K562 (cell line): ENCODE data around the gene FAM83D. TPM values are rescaled to one million over a fixed set of nuclear protein-coding genes. Genes with fewer than 3 reads are reported as not detected.

Experiments used
- ATAC-seq: fragments of 200-7000 bp; cut with Tn5 transposase; 3 replicates; pipeline ENCODE4 v1.9.1; 2020; ENCODE audit warnings: moderate library complexity
- BruUV-seq: library from RNA; stranded (reverse); fragments of 400-500 nt; replicated peaks from 2 replicates; lab custom pipeline; 2021; lab: Mats Ljungman, UMichigan
- CTCF ChIA-PET: fragments of 300-600 bp; formaldehyde crosslinking; extraction: SDS; loops from one replicate; lab custom pipeline; 2021; ENCODE audit warnings: low intra/inter-chr PET ratio; lab: Yijun Ruan, JAX
- POLR2A ChIA-PET: fragments of 300-600, 350-650 bp; sonication (Branson Sonifier 250); formaldehyde crosslinking; extraction: SDS; loops from one replicate; lab custom pipeline; 2021; ENCODE audit warnings: antibody characterized with exemption, inconsistent platforms; lab: Yijun Ruan, JAX
- DNase-seq, 4 experiments: peaks; one replicate each; pipeline versions ENCODE4 v3.0.0 to v3.0.0-alpha.2; 2011 to 2018; ENCODE audit warnings: low spot score in 3 of 4, mixed read lengths in 3 of 4; ENCODE audit errors: extremely low read depth in 1 of 4
- FAIRE-seq: peaks from 2 replicates; lab custom pipeline; 2011; peaks lifted over from hg19 to GRCh38; lab: Jason Lieb, UNC
- H2AFZ ChIP-seq: 2 replicates; pipeline ENCODE4 v1.6.0; 2011; ENCODE audit warnings: low read depth, low read length, control low read depth, inconsistent platforms
- H3K27ac ChIP-seq: fragments of 200-600 bp; 3 replicates; pipeline ENCODE4 v1.8.0; 2011; ENCODE audit warnings: low read depth, mild to moderate bottlenecking, control low read depth, inconsistent platforms, low read length, moderate library complexity, mixed read lengths; ENCODE audit errors: extremely low read depth
- H3K27me3 ChIP-seq, 2 experiments: fragments of 300-600 bp in 1 of 2; 2 replicates in 1 of 2; 3 replicates in 1 of 2; pipeline versions ENCODE4 v1.6.0 to v1.8.0; 2011; ENCODE audit warnings: inconsistent platforms in 2 of 2, low read length in 2 of 2, mild to moderate bottlenecking in 1 of 2, mixed read lengths in 1 of 2, moderate library complexity in 1 of 2; ENCODE audit not compliant: control insufficient read depth in 2 of 2, insufficient read depth in 2 of 2
- H3K36me3 ChIP-seq: fragments of 300-600 bp; 3 replicates; pipeline ENCODE4 v1.8.0; 2011; ENCODE audit warnings: mild to moderate bottlenecking, low read length, inconsistent platforms; ENCODE audit not compliant: control insufficient read depth, insufficient read depth
- H3K4me1 ChIP-seq, 2 experiments: fragments of 200-600 bp in 1 of 2; replicated peaks in 1 of 2; 2 replicates in 1 of 2; 3 replicates in 1 of 2; pipeline versions ENCODE4 v1.5.1 to v1.8.0; 2011; ENCODE audit warnings: inconsistent platforms in 2 of 2, low read length in 2 of 2, mild to moderate bottlenecking in 1 of 2, mixed read lengths in 1 of 2, moderate library complexity in 1 of 2; ENCODE audit not compliant: control insufficient read depth in 2 of 2, insufficient read depth in 2 of 2
- H3K4me2 ChIP-seq: 2 replicates; pipeline ENCODE4 v1.6.1; 2011; ENCODE audit warnings: low read length, control low read depth, inconsistent platforms, mixed read lengths; ENCODE audit not compliant: insufficient read depth
- H3K4me3 ChIP-seq: fragments of 200-600 bp; sonication (generic), shearing (Covaris generic); 2 replicates; pipeline ENCODE4 v1.5.1; 2016; ENCODE audit warnings: control low read depth, inconsistent platforms
- H3K79me2 ChIP-seq: fragments of 200-600 bp; 3 replicates; pipeline ENCODE4 v1.8.0; 2011; ENCODE audit warnings: low read length, inconsistent platforms; ENCODE audit not compliant: control insufficient read depth, insufficient read depth
- H3K9ac ChIP-seq, 2 experiments: 2 replicates each; pipeline versions ENCODE4 v1.6.0 to v1.6.1; 2011; ENCODE audit warnings: low read depth in 2 of 2, low read length in 2 of 2, control low read depth in 1 of 2, inconsistent platforms in 1 of 2, mild to moderate bottlenecking in 1 of 2, mixed read lengths in 1 of 2; ENCODE audit not compliant: insufficient read depth in 1 of 2
- H3K9me1 ChIP-seq: one replicate; pipeline ENCODE4 v1.6.0; 2011; ENCODE audit warnings: inconsistent platforms, mild to moderate bottlenecking, low read length, moderate library complexity; ENCODE audit not compliant: control insufficient read depth, insufficient read depth
- H3K9me3 ChIP-seq: replicated peaks from 2 replicates; pipeline ENCODE4 v1.5.1; 2011; ENCODE audit warnings: low read depth, low read length, inconsistent platforms; ENCODE audit not compliant: control insufficient read depth, insufficient read depth
- H4K20me1 ChIP-seq: replicated peaks from 2 replicates; pipeline ENCODE4 v1.6.1; 2011; ENCODE audit warnings: low read length, inconsistent platforms, mixed read lengths; ENCODE audit not compliant: control insufficient read depth, insufficient read depth
- CXXC5 ChIP-seq: fragments of 250-450 bp; sonication (Bioruptor Pico); IDR thresholded peaks from 2 replicates; pipeline ENCODE4 v1.8.0; 2022; ENCODE audit warnings: inconsistent platforms, mild to moderate bottlenecking, moderate library complexity
- E2F8 ChIP-seq: fragments of 450-650 bp; IDR thresholded peaks from 2 replicates; pipeline ENCODE4 v1.7.1; 2018; ENCODE audit warnings: mild to moderate bottlenecking, low read depth; ENCODE audit not compliant: partially characterized antibody
- KHSRP ChIP-seq: fragments of 450-650 bp; IDR thresholded peaks from 2 replicates; pipeline ENCODE4 v1.6.1; 2017
- RERE ChIP-seq: sonication (generic); formaldehyde crosslinking; IDR thresholded peaks from 2 replicates; pipeline ENCODE4 v1.8.0; 2023; ENCODE audit warnings: missing genetic modification reagents, mild to moderate bottlenecking, borderline replicate concordance
- ZKSCAN3 ChIP-seq: fragments of 250-450 bp; sonication (Bioruptor Pico); IDR thresholded peaks from 2 replicates; pipeline ENCODE4 v1.4.0; 2020
- ZNF740 ChIP-seq, 3 experiments: fragments of 200-800 bp in 1 of 3; sonication (Bioruptor generic) in 1 of 3; sonication (generic) in 1 of 3; formaldehyde crosslinking in 1 of 3; IDR thresholded peaks; 2 replicates each; pipeline versions ENCODE4 v1.6.1 to v1.8.0; 2016 to 2022; ENCODE audit warnings: mild to moderate bottlenecking in 2 of 3, missing compliant biosample characterization in 2 of 3, missing genetic modification characterization in 2 of 3, missing genetic modification reagents in 1 of 3
- WGBS: fragments of 100-300 bp; shearing (Covaris generic); methylation state at CpG from one replicate; pipeline ENCODE4 v1.1.6; 2016; ENCODE audit warnings: low coverage, mixed read lengths; ENCODE audit not compliant: insufficient coverage; ENCODE audit errors: missing lambda C conversion rate; 5-methylcytosine and 5-hydroxymethylcytosine counted together
- in situ Hi-C: fragments of 300-500 bp; cut with MboI; formaldehyde crosslinking; loops from 4 replicates; pipeline ENCODE4 v1.15.0; 2018; ENCODE audit warnings: inconsistent platforms, mixed read lengths
- intact Hi-C: fragments of 100-400 bp; cut with micrococcal nuclease; formaldehyde crosslinking; loops from 2 replicates; pipeline ENCODE4 v1.14.2; 2022
- polyA plus RNA-seq, 8 experiments: library from polyadenylated mRNA; depleted of rRNA in 4 of 8; stranded (reverse) in 5 of 8; unstranded in 3 of 8; fragments of >200 nt; fragmentation: Nextera tagmentation in 2 of 8; fragmentation: Illumina TruSeq in 1 of 8; extraction: Ambion mirVana in 2 of 8; extraction: Trizol in 1 of 8; gene quantifications; 2 replicates each; pipeline versions ENCODE4 v1.2.1 to v1.2.3, GENCODE V29; 2011 to 2014; ENCODE audit warnings: inconsistent platforms in 1 of 8, missing spikeins in 1 of 8
- total RNA-seq, 7 experiments: library from RNA; depleted of rRNA in 6 of 7; stranded (reverse); fragments of >200 nt in 6 of 7; fragmentation: Illumina TruSeq in 2 of 7; extraction: Trizol in 2 of 7; gene quantifications; 2 replicates each; pipeline versions ENCODE4 v1.2.1 to v1.2.3, GENCODE V29; 2011 to 2021; ENCODE audit warnings: low replicate concordance in 1 of 7
- TF ChIP-seq, protein P1 (sequence below): sonication (generic); formaldehyde crosslinking; IDR thresholded peaks from 2 replicates; pipeline ENCODE4 v1.8.1; 2023; ENCODE audit warnings: mild to moderate bottlenecking, missing genetic modification reagents, moderate library complexity

FAM83D gene
- total and polyA plus RNA-seq, 9 of the 15 experiments (the other 6 are each of a cell fraction or from before 2014, with no cell fraction given), result 8.2 to 66.1 (median 43.5) TPM

- Histone ChIP-seq H3K9me3 (no peaks in the 10 kb centered on the region), H3K4me1 (peaks cover 14 to 18% of the 10 kb centered on the region in 2 experiments; a peak in 4 of 5 replicates), H3K9me1 (no peaks in the 10 kb centered on the region), H3K4me3 (peak within 1 kb of the TSS; percentile 92), H3K36me3 (peaks cover 20% of the 10 kb centered on the region; the same call in 2 of the 3 replicates), H4K20me1 (no peaks in the 10 kb centered on the region), H3K27ac (peak within 1 kb of the TSS; percentile 94), H3K4me2 (peak within 1 kb of the TSS; percentile 97), H2AFZ (peak within 1 kb of the TSS; percentile 86), H3K27me3 (no peaks in the 10 kb centered on the region), H3K79me2 (peaks cover 67% of the 10 kb centered on the region), H3K9ac (peak within 1 kb of the TSS; percentile 90 to 96)
- CTCF ChIA-PET, result interaction anchor here (2.0 kb wide), 1 partner anchor 36 kb away, joined by 10 read pairs; the partner anchor contains the start of gene FAM83D
- FAIRE-seq (peak; percentile 95), ATAC-seq (peak; percentile 97), DNase-seq (peak; percentile 98 to 99 (median 99))
- 1% methylated on average over 62 of the region's 70 CpGs for WGBS
- in situ Hi-C loops (no loop called here), intact Hi-C loops (loop anchor here (1.0 to 5.0 kb wide), 3 partner anchors 35 to 215 kb away; partner anchors contain the start of genes ACTR5 and FAM83D)
- POLR2A ChIA-PET, result interaction anchor here (0.7 to 3.3 kb wide), 17 partner anchors 9 to 515 kb away, joined by 3 to 46 read pairs (median 5); partner anchors contain the start of gene FAM83D
- BruUV-seq, result no TSS peak
- peak; percentile 57 for TF ChIP-seq E2F8
- TF ChIP-seq KHSRP, result no peak
- peak; percentile 52; the same call in 1 of the 2 replicates for TF ChIP-seq ZNF740 (CRISPR knock-in tag; IDR thresholded peaks at IDR 0.05)
- no peak for TF ChIP-seq ZNF740 (tag; IDR thresholded peaks at IDR 0.05)
- peak; percentile 90 for TF ChIP-seq CXXC5 (CRISPR knock-in tag)
- no peak for TF ChIP-seq RERE
- TF ChIP-seq ZKSCAN3 (CRISPR knock-in tag), result no peak
- TF ChIP-seq, protein P1, sequence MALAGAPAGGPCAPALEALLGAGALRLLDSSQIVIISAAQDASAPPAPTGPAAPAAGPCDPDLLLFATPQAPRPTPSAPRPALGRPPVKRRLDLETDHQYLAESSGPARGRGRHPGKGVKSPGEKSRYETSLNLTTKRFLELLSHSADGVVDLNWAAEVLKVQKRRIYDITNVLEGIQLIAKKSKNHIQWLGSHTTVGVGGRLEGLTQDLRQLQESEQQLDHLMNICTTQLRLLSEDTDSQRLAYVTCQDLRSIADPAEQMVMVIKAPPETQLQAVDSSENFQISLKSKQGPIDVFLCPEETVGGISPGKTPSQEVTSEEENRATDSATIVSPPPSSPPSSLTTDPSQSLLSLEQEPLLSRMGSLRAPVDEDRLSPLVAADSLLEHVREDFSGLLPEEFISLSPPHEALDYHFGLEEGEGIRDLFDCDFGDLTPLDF (CRISPR knock-in tag), result peak; percentile 96
These were observed 36.1 kb downstream of the FAM83D start, which contains the start of gene DHX35 for GRCh38 chr20:38962044-38962927. Gene DHX35 (plus strand): TSS chr20:38962344. CDS start chr20:38962368, 24 bp downstream.
